Mammary microvascular endothelial cell (primary cell): ENCODE data around the gene MLKL. TPM values are rescaled to one million over a fixed set of nuclear protein-coding genes. Genes with fewer than 3 reads are reported as not detected.

Experiments used
- total RNA-seq: library from RNA; depleted of rRNA; stranded (reverse); fragments of >200 nt; gene quantifications from 2 replicates; pipeline ENCODE4 v1.2.3, GENCODE V29; 2015

The MLKL gene
- total RNA-seq, result 37.5 and 38.4 TPM in 2 replicates

GRCh38 chr16:74700438-74701225 is at the start of gene MLKL:
Gene MLKL (minus strand): TSS chr16:74700862. CDS start chr16:74695757, 5,105 bp downstream.

GRCh38 chr16:74666425-74667254 is 34.0 kb downstream of the MLKL start, which contains the start of gene RFWD3:
Gene RFWD3 (minus strand): TSS chr16:74666877. CDS start chr16:74661449, 5,428 bp downstream.

Other genes with a start within 250 kb of the MLKL start
- gene GLG1, start 93.7 kb downstream of the MLKL start, total RNA-seq, result 90.0 and 112 TPM in 2 replicates
- 32.6 and 39.2 TPM in 2 replicates for gene RFWD3, start 34.0 kb downstream of the MLKL start, total RNA-seq
- gene FA2H, start 74.0 kb upstream of the MLKL start, total RNA-seq, result not detected in 2 replicates